Heart left ventricle (tissue), 16 donors: ENCODE data around the gene NR4A1. TPM values are rescaled to one million over a fixed set of nuclear protein-coding genes. Genes with fewer than 3 reads are reported as not detected.
A peak's percentile ranks its signal among the peaks of the same experiment; 100 is the strongest.

Experiments
- ATAC-seq, 4 donors: fragments of 200-7000 bp; cut with Tn5 transposase; one replicate each; pipeline ENCODE4 v1.9.1; 2020 to 2022; ENCODE audit warnings: moderate library complexity in 4 of 4, mild to moderate bottlenecking in 3 of 4, moderate number of reproducible peaks in 1 of 4
- DNase-seq, 5 donors: peaks; one replicate each; pipeline ENCODE4 v3.0.0-alpha.2; 2020
- H3K27ac ChIP-seq, 12 donors: fragments of 200-600 bp; sonication (generic) in 4 of 12; one replicate each; pipeline versions ENCODE4 v1.5.0 to v1.8.0; 2016 to 2022; ENCODE audit warnings: mild to moderate bottlenecking in 2 of 12
- H3K27me3 ChIP-seq, 9 donors: fragments of 200-600 bp; sonication (generic) in 2 of 9; one replicate each; pipeline versions ENCODE4 v1.5.1 to v1.8.0; 2016 to 2022; ENCODE audit warnings: mild to moderate bottlenecking in 3 of 9
- H3K36me3 ChIP-seq, 9 donors: fragments of 200-600 bp; sonication (generic) in 2 of 9; one replicate each; pipeline versions ENCODE4 v1.5.0 to v1.8.0; 2018 to 2022; ENCODE audit warnings: mild to moderate bottlenecking in 2 of 9
- H3K4me1 ChIP-seq, 12 donors: fragments of 200-600 bp; sonication (generic) in 4 of 12; one replicate each; pipeline versions ENCODE4 v1.5.0 to v1.8.0; 2016 to 2022; ENCODE audit warnings: mild to moderate bottlenecking in 3 of 12
- H3K4me3 ChIP-seq, 12 donors: fragments of 200-600 bp; sonication (generic) in 4 of 12; one replicate each; pipeline versions ENCODE4 v1.5.0 to v1.8.0; 2017 to 2022; ENCODE audit warnings: mild to moderate bottlenecking in 9 of 12, moderate library complexity in 4 of 12
- H3K9me3 ChIP-seq, 12 donors: fragments of 200-600 bp; sonication (generic) in 4 of 12; one replicate each; pipeline versions ENCODE4 v1.5.0 to v1.8.0; 2016 to 2022; ENCODE audit warnings: mild to moderate bottlenecking in 1 of 12
- POLR2A ChIP-seq, 2 donors: fragments of 450-650 bp; IDR thresholded peaks; one replicate each; pipeline ENCODE4 v1.6.1; 2017; ENCODE audit warnings: antibody characterized with exemption in 2 of 2, mild to moderate bottlenecking in 2 of 2, moderate library complexity in 2 of 2
- WGBS, 4 donors: extraction: QIAGEN DNeasy Blood & Tissue Kit in 2 of 4; methylation state at CpG; one replicate each; pipeline versions ENCODE4 v1.1.5 to v1.1.7; 2013 to 2018; 5-methylcytosine and 5-hydroxymethylcytosine counted together
- intact Hi-C, 10 donors: fragments of 100-400 bp; cut with DNase I; formaldehyde crosslinking; loops; one replicate each; pipeline versions ENCODE4 v1.11.1 to v1.14.2; 2022
- polyA plus RNA-seq, 2 donors: library from polyadenylated mRNA; stranded (reverse); fragments of 200-250 nt; gene quantifications; one replicate each; pipeline ENCODE4 v1.2.3, GENCODE V29; 2013
- total RNA-seq, 9 donors: library from RNA; depleted of rRNA in 2 of 9; stranded (reverse); fragments of >200 nt in 2 of 9; fragmentation: NEBNext Ultra II Directional in 3 of 9; extraction: Animal tissue kit (Norgen Biotek cat#: 25700) in 3 of 9; gene quantifications; one replicate each; pipeline versions ENCODE4 v1.1.0 to v1.2.4, GENCODE V29; 2016 to 2023
- TF ChIP-seq, protein P1 (sequence below), 12 donors: fragments of 200-600 bp; sonication (generic) in 4 of 12; IDR thresholded peaks; one replicate each; pipeline versions ENCODE4 v1.5.0 to v1.8.0; 2018 to 2022; ENCODE audit warnings: antibody characterized with exemption in 12 of 12, mild to moderate bottlenecking in 5 of 12
- donor health status: ischemic (EF 13 %, LVEDD 7.1; RV severe dilation, severe dysfunction).
- donor health status: healthy with polysubstance abuse.
- donor health status: DM: no; HTN: yes; CAD: no.
- donor health status: DM: no; HTN: no; CAD: no.
- donor health status: ischemic (EF 25% LVEDD 6.9; RV normal size, moderate dysfunction).
- donor health status: ischemic (EF 25% LVEDD 5.7; RV mildly dilated, moderate dysfunction).
- donor health status: healthy.
- donor health status: DM: yes; HTN: yes; CAD: no.
- donor health status: ischemic (EF 35%, LVEDD 5.7; RV mildly dilated, moderate dysfunction).
- donor health status: nonischemic (EF 11% LVEDD 7.7; RV severe dilation, severe dysfunction).
- donor health status: DM: yes; HTN: yes; CAD: no.
- donor health status: PGD.
- donor health status: ischemic (EF 29% LVEDD 5.4; RV normal size, mild dysfunction).
- donor health status: nonischemic (EF 23%, LVEDD 6.1; RV moderate dilation, normal function).

Gene NR4A1
- total and polyA plus RNA-seq, 11 donors: 22.0 to 140 (median 46.0) TPM

DNA sequence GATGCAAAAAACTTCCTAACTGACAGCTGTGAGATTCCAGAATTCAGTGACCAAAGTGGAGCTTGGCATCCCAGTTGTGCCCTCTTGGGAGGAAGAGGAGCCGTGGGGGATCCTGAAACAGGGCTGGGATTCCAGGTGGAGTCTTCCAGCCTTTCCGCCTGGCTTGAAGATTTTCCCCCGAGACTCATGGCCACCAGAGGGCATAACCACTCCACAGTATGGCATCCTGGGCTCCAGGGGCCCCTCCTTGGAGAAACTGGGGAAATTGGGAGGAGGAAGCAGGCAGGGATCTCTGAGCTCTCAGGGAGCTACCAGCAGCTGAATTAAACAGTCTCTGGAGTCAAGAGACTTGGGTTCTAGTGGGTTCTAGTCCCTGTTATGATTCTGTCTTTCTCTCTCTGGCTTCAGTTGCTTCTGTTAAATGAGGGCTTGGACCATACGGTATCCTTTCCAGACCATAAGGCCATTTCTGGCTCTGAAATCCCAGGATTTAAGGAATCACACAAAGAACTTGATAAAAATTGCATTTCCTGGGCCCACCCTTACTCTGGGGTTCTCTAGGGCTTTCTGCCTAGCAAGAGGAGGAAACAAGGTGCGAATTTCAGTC, 47.1 kb upstream of the NR4A1 start:
- Histone ChIP-seq H3K4me1 (peaks cover 0 to 47% (median 17%) of the 10 kb centered on the region in 12 donors), H3K27ac (no peak overlapping the region), H3K9me3 (no peaks in the 10 kb centered on the region), H3K36me3 (peaks cover 0 to 7% (median 0%) of the 10 kb centered on the region in 9 donors), H3K27me3 (peaks cover 0 to 20% (median 4%) of the 10 kb centered on the region in 9 donors), H3K4me3 (no peak overlapping the region)
- intact Hi-C loops: loop anchor here in 9 of 10 donors (1.0 to 5.0 kb wide), 9 partner anchors 16 to 119 kb away; no protein-coding TSS in a partner anchor
- TF ChIP-seq, protein P1, sequence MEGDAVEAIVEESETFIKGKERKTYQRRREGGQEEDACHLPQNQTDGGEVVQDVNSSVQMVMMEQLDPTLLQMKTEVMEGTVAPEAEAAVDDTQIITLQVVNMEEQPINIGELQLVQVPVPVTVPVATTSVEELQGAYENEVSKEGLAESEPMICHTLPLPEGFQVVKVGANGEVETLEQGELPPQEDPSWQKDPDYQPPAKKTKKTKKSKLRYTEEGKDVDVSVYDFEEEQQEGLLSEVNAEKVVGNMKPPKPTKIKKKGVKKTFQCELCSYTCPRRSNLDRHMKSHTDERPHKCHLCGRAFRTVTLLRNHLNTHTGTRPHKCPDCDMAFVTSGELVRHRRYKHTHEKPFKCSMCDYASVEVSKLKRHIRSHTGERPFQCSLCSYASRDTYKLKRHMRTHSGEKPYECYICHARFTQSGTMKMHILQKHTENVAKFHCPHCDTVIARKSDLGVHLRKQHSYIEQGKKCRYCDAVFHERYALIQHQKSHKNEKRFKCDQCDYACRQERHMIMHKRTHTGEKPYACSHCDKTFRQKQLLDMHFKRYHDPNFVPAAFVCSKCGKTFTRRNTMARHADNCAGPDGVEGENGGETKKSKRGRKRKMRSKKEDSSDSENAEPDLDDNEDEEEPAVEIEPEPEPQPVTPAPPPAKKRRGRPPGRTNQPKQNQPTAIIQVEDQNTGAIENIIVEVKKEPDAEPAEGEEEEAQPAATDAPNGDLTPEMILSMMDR (IDR thresholded peaks at IDR 0.05): peak; percentile 48 to 77 (median 70)
- TF ChIP-seq POLR2A (IDR thresholded peaks at IDR 0.05): no peak
- ATAC-seq (peak; percentile 16 to 40 (median 30)), DNase-seq (peak in 4 of 5 donors; percentile 59 to 64 (median 60))
- 58 to 88% (median 59%) methylated on average over 3 to 5 of the region's 5 CpGs for WGBS, 4 donors

DNA sequence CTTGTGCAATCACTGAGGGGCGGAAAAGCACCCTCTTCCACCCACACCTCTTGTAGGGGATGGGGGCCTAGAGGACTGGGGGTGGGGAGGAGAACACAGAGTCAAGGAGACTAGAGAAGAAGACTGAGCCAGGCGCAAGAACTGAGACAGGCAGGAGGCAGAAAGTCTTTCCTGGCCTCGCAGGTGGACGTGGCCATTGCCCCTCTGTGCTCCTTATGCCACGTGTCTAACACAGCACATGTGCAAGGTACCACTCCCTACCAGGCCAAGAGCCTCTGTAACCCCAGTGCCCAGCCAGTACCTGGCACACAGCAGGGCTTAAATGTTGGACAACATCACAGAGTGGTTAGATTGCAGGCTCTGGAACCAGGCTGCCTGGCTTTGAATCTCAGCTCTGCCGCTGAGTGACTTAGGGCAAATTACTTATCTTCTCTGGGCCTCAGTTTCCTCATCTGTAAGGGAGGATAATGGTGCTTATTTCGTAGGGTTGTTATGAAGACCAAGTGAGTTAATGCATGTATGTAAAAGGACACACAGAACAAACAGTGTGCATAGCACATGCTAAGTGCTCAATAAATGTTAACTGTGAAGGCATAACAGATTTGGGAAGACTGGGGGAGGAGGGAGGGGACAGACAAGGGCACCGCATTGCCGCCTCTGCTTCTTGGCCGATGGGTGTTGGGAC, 45.9 kb upstream of the NR4A1 start:
- Histone ChIP-seq H3K27ac (no peak overlapping the region), H3K4me3 (no peak overlapping the region), H3K36me3 (peaks cover 0 to 9% (median 0%) of the 10 kb centered on the region in 9 donors), H3K9me3 (no peaks in the 10 kb centered on the region), H3K4me1 (peaks cover 0 to 56% (median 25%) of the 10 kb centered on the region in 12 donors), H3K27me3 (peaks cover 0 to 20% (median 4%) of the 10 kb centered on the region in 9 donors)
- peak in 1 of 4 donors; percentile 21 for ATAC-seq
- TF ChIP-seq POLR2A (IDR thresholded peaks at IDR 0.05): no peak
- TF ChIP-seq, protein P1 (IDR thresholded peaks at IDR 0.05): no peak
- 88 to 93% (median 91%) methylated on average over 10 of the region's 10 CpGs for WGBS, 4 donors
- peak in 1 of 5 donors; percentile 20 for DNase-seq
- intact Hi-C loops: loop anchor here in 7 of 10 donors (1.0 to 5.0 kb wide), 7 partner anchors 15 to 117 kb away; no protein-coding TSS in a partner anchor

DNA sequence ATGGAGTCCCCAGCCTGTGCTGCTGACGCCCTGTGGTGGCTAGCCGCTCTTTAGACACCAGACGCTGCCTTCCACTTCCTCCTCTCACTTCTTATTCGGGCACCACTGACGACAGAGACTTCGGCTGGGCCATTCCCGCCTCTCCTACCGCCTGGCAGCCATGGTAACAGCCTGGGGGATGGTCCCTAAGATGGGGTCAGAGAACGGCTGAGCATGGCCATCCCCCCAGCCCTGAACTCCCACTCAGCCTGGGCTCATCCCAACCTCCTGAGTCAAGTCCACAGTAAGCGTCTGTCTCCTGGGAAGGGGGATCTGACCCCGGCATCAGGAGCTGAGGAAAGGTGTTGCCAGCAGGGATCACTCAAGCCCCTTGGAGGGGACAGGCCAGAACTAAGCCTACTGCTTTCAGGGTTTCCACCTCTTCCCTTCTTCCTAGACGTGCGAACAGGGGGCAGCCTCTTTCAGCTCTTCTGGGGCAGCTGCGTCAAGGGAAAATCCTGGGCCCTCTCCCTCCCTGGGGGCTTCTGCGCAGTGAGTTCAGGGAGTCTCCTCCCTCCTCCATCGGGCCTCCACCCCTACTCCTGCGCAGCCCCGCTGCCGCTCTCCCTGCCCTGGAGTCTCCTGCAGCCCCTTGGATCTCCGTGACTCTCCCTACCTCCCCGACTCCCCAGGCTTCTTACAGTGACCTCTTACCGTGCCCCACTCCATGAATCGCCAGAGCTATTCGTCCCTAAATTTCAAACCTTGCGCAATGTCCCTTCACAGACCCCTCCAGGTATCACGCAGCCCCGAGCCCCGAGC, 45.1 kb upstream of the NR4A1 start:
- Histone ChIP-seq H3K4me3 (peak overlapping the region; percentile 69 to 94 (median 86)), H3K36me3 (peaks cover 0 to 16% (median 6%) of the 10 kb centered on the region in 9 donors), H3K9me3 (no peaks in the 10 kb centered on the region), H3K27me3 (peaks cover 0 to 20% (median 4%) of the 10 kb centered on the region in 9 donors), H3K4me1 (peaks cover 0 to 64% (median 33%) of the 10 kb centered on the region in 12 donors), H3K27ac (peak overlapping the region in 10 of 12 donors; percentile 85 to 98 (median 94))
- TF ChIP-seq, protein P1 (IDR thresholded peaks at IDR 0.05): no peak
- no peak for TF ChIP-seq POLR2A (IDR thresholded peaks at IDR 0.05)
- ATAC-seq (peak in 2 of 4 donors; percentile 19 to 22), DNase-seq (peak; percentile 57 to 75 (median 65))
- 34 to 49% (median 42%) methylated on average over 27 to 28 of the region's 28 CpGs for WGBS, 4 donors
- intact Hi-C loops: loop anchor here in 7 of 10 donors (1.0 to 5.0 kb wide), 7 partner anchors 15 to 117 kb away; no protein-coding TSS in a partner anchor
